ENCODE results near the gene TMIE.
"Not testable (repeated sequence)": the region's sequence is repeated elsewhere in the genome, so short reads cannot be mapped to it uniquely, and the experiment has no call there.

DNA sequence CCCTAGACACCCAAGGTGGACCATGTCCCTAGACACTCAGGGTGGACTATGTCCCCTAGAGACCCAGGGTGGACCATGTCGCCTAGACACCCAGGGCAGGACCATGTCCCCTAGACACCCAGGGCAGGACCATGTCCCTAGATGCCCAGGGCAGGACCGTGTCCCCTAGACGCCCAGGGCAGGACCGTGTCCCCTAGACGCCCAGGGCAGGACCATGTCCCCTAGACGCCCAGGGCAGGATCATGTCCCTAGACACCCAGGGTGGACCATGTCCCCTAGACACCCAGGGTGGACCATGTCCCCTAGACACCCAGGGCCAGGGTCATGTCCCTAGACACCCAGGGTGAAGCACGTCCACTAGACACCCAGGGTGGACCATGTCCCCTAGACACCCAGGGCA is 3.2 kb downstream of the TMIE start:
- TF ChIP-seq, protein P1, sequence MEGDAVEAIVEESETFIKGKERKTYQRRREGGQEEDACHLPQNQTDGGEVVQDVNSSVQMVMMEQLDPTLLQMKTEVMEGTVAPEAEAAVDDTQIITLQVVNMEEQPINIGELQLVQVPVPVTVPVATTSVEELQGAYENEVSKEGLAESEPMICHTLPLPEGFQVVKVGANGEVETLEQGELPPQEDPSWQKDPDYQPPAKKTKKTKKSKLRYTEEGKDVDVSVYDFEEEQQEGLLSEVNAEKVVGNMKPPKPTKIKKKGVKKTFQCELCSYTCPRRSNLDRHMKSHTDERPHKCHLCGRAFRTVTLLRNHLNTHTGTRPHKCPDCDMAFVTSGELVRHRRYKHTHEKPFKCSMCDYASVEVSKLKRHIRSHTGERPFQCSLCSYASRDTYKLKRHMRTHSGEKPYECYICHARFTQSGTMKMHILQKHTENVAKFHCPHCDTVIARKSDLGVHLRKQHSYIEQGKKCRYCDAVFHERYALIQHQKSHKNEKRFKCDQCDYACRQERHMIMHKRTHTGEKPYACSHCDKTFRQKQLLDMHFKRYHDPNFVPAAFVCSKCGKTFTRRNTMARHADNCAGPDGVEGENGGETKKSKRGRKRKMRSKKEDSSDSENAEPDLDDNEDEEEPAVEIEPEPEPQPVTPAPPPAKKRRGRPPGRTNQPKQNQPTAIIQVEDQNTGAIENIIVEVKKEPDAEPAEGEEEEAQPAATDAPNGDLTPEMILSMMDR (IDR thresholded peaks at IDR 0.05; ENCODE audit: control extremely low read depth in 1 of 3, insufficient read depth in 1 of 3, low read depth in 1 of 3, low read length in 3 of 3), result not testable (repeated sequence)
- not testable (repeated sequence) for TF ChIP-seq EP300 (IDR thresholded peaks at IDR 0.05; ENCODE audit: borderline replicate concordance in 1 of 2, low read depth in 2 of 2, low read length in 2 of 2); EZH2 (IDR thresholded peaks at IDR 0.05; ENCODE audit: low read depth, low read length, severe bottlenecking)
